ENCODE results near the gene ZNF574. TPM values are rescaled to one million over a fixed set of nuclear protein-coding genes. Genes with fewer than 3 reads are reported as not detected.

ZNF574 gene
- total RNA-seq, 1 experiment from 2014 or later: 35.6 TPM

DNA sequence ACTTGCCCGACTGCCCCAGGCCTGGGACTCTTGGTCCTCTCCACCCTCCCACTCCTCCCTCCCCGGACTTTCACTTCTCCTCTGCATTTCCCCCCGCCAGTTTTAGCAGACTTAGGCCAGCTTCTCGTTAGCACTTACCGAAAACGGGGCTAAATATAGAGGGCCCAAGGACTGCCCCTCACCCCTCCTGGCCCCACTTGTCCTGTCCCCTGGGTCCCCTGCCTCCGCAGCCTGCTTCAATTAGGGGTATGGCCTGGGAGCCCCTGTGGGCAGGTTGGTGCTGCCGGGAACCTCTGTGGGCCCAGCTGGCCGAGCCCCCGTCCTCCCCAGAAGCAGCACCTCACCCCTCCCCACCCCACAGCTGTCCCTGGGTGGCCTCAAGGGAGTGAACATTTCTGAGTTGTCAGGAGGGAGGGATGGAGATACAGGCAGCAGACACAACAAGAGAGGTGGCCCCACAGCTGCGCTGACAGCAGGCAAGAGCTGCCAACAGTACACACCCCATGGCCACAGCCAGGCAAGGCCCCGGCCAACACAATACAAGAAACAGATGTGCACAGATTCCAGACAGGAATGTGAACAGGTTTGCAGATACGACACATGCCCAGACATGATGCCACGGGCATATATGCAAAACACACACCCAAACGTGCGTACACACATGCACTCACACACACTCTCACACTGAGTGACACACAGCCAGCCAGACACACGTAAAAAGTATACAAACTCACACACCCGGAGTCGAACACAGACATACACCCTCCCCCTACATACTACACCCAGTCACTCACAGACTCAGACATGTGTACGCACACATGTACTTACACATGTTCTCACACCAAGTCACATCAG lies 53.7 kb downstream of the ZNF574 start:
- Histone ChIP-seq H3K18ac (ENCODE audit: insufficient read length, low read depth, low read length) (no peak overlapping the region), H2BK15ac (ENCODE audit: low read depth, low read length) (no peak overlapping the region), H4K91ac (ENCODE audit: insufficient read length, low read depth, low read length) (no peak overlapping the region), H2AK5ac (ENCODE audit: insufficient read length, low read length) (no peak overlapping the region), H2BK12ac (ENCODE audit: insufficient read length, low read depth, low read length) (no peak overlapping the region), H2BK120ac (ENCODE audit: low read depth, low read length, poor library complexity, severe bottlenecking) (no peak overlapping the region), H3K23me2 (ENCODE audit: insufficient read length, low read depth, low read length, poor library complexity, severe bottlenecking) (peaks cover 6% of the 10 kb centered on the region), H3K79me1 (ENCODE audit: insufficient read depth, low read depth, low read length, poor library complexity, severe bottlenecking) (no peaks in the 10 kb centered on the region), H3K4me2 (ENCODE audit: insufficient read depth, insufficient read length, low read length) (no peak overlapping the region), H3K4ac (ENCODE audit: low read depth, low read length) (no peak overlapping the region), H2BK5ac (ENCODE audit: insufficient read length, low read length) (no peak overlapping the region), H3K27me3 (ENCODE audit: insufficient read depth, low read length) (no peaks in the 10 kb centered on the region), H3K9me3 (ENCODE audit: control insufficient read depth, low read depth, low read length) (no peaks in the 10 kb centered on the region), H3K4me1 (ENCODE audit: insufficient read depth, low read length) (no peaks in the 10 kb centered on the region), H3K23ac (ENCODE audit: insufficient read length, low read depth, low read length) (no peak overlapping the region), H3K79me2 (ENCODE audit: insufficient read depth, low read length) (no peaks in the 10 kb centered on the region), H2AFZ (ENCODE audit: low read length) (no peak overlapping the region), H3T11ph (ENCODE audit: low read length) (no peak overlapping the region), H4K8ac (replicated peaks; ENCODE audit: insufficient read length, low read depth, low read length) (no peak overlapping the region), H4K5ac (ENCODE audit: insufficient read length, low read depth, low read length) (no peak overlapping the region), H3K14ac (ENCODE audit: insufficient read depth, low read length) (no peak overlapping the region), H4K20me1 (ENCODE audit: control insufficient read depth, insufficient read depth, insufficient read length) (no peaks in the 10 kb centered on the region), H3K56ac (ENCODE audit: insufficient read length, low read depth, low read length) (no peak overlapping the region), H3K27ac (ENCODE audit: insufficient read length, low read depth, low read length) (no peak overlapping the region), H3K9ac (ENCODE audit: extremely low read depth, insufficient read length, low read length) (no peak overlapping the region), H2BK20ac (ENCODE audit: low read depth, low read length, poor library complexity, severe bottlenecking) (no peak overlapping the region)
- no peak for DNase-seq
- H3K4me1 Mint-ChIP-seq: peaks cover 21 to 35% of the 10 kb centered on the region in 2 experiments
- no peaks in the 10 kb centered on the region for H3K36me3 Mint-ChIP-seq (ENCODE audit: insufficient read depth in 1 of 3, low read depth in 3 of 3)
- TF ChIP-seq, protein P1, sequence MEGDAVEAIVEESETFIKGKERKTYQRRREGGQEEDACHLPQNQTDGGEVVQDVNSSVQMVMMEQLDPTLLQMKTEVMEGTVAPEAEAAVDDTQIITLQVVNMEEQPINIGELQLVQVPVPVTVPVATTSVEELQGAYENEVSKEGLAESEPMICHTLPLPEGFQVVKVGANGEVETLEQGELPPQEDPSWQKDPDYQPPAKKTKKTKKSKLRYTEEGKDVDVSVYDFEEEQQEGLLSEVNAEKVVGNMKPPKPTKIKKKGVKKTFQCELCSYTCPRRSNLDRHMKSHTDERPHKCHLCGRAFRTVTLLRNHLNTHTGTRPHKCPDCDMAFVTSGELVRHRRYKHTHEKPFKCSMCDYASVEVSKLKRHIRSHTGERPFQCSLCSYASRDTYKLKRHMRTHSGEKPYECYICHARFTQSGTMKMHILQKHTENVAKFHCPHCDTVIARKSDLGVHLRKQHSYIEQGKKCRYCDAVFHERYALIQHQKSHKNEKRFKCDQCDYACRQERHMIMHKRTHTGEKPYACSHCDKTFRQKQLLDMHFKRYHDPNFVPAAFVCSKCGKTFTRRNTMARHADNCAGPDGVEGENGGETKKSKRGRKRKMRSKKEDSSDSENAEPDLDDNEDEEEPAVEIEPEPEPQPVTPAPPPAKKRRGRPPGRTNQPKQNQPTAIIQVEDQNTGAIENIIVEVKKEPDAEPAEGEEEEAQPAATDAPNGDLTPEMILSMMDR (conservative IDR thresholded peaks at IDR 0.05): no peak
- H3K27ac Mint-ChIP-seq: peak overlapping the region in 1 of 3 experiments; percentile 33; a peak in 1 of 7 replicates
- no CpG with 5 or more reads among the region's 20 CpGs for WGBS (ENCODE audit: extremely low coverage, insufficient read length, low lambda C conversion rate)
- peaks cover 60% of the 10 kb centered on the region for H3K27me3 Mint-ChIP-seq (ENCODE audit: low read depth)
- no peaks in the 10 kb centered on the region; a peak in 2 of 5 replicates for H3K9me3 Mint-ChIP-seq
- H3K4me3 Mint-ChIP-seq: peak overlapping the region in 1 of 2 experiments; percentile 2; a peak in 1 of 5 replicates

Data from H9 (cell line).